Right cardiac atrium (tissue), 5 donors: Measurements from ENCODE around the gene UQCR10. TPM values are rescaled to one million over a fixed set of nuclear protein-coding genes. Genes with fewer than 3 reads are reported as not detected.
A peak's percentile ranks its signal among the peaks of the same experiment; 100 is the strongest.
"Not testable (repeated sequence)": the region's sequence is repeated elsewhere in the genome, so short reads cannot be mapped to it uniquely, and the experiment has no call there.

Experiments
- ATAC-seq, 2 donors: fragments of 200-7000 bp; cut with Tn5 transposase; one replicate each; pipeline versions ENCODE4 v1.8.0 to v1.9.1; 2020; ENCODE audit warnings: moderate library complexity in 2 of 2, mild to moderate bottlenecking in 1 of 2
- DNase-seq, 3 donors: peaks; one replicate each; pipeline ENCODE4 v3.0.0-alpha.2; 2020
- H3K27ac ChIP-seq: one replicate; pipeline ENCODE4 v1.5.1; 2013; ENCODE audit warnings: mild to moderate bottlenecking, low read length, control low read depth, moderate library complexity
- H3K27me3 ChIP-seq: one replicate; pipeline ENCODE4 v1.6.1; 2013; ENCODE audit not compliant: control insufficient read depth, insufficient read depth
- H3K4me1 ChIP-seq: one replicate; pipeline ENCODE4 v1.6.1; 2013; ENCODE audit warnings: low read length; ENCODE audit not compliant: control insufficient read depth, insufficient read depth
- H3K4me3 ChIP-seq: one replicate; pipeline ENCODE4 v1.5.1; 2013; ENCODE audit warnings: low read length, control low read depth
- H3K9me3 ChIP-seq: one replicate; pipeline ENCODE4 v1.6.1; 2013; ENCODE audit warnings: low read length; ENCODE audit not compliant: control insufficient read depth
- WGBS: extraction: QIAGEN DNeasy Blood & Tissue Kit; methylation state at CpG from one replicate; pipeline ENCODE4 v1.1.7; 2013; 5-methylcytosine and 5-hydroxymethylcytosine counted together
- intact Hi-C, 4 donors: fragments of 100-400 bp; cut with DNase I; formaldehyde crosslinking; loops; one replicate each; pipeline versions ENCODE4 v1.11.0 to v1.14.0; 2022 to 2023
- polyA plus RNA-seq: library from polyadenylated mRNA; stranded (reverse); fragments of 200-250 nt; gene quantifications from one replicate; pipeline ENCODE4 v1.2.3, GENCODE V29; 2013
- total RNA-seq, 4 donors: library from RNA; stranded (reverse); fragmentation: NEBNext Ultra II Directional; extraction: Animal tissue kit (Norgen Biotek cat#: 25700); gene quantifications; one replicate each; pipeline ENCODE4 v1.2.1, GENCODE V29; 2021
- donor health status: healthy with polysubstance abuse.
- donor health status: DM: no; HTN: yes; CAD: no.
- donor health status: DM: no; HTN: no; CAD: no.
- donor health status: DM: no; HTN: yes; CAD: no; lungs with severe emphysema.
- donor health status: DM: yes; HTN: yes; CAD: no.

The UQCR10 gene
- total and polyA plus RNA-seq, 5 donors, result 216 to 768 (median 281) TPM

DNA sequence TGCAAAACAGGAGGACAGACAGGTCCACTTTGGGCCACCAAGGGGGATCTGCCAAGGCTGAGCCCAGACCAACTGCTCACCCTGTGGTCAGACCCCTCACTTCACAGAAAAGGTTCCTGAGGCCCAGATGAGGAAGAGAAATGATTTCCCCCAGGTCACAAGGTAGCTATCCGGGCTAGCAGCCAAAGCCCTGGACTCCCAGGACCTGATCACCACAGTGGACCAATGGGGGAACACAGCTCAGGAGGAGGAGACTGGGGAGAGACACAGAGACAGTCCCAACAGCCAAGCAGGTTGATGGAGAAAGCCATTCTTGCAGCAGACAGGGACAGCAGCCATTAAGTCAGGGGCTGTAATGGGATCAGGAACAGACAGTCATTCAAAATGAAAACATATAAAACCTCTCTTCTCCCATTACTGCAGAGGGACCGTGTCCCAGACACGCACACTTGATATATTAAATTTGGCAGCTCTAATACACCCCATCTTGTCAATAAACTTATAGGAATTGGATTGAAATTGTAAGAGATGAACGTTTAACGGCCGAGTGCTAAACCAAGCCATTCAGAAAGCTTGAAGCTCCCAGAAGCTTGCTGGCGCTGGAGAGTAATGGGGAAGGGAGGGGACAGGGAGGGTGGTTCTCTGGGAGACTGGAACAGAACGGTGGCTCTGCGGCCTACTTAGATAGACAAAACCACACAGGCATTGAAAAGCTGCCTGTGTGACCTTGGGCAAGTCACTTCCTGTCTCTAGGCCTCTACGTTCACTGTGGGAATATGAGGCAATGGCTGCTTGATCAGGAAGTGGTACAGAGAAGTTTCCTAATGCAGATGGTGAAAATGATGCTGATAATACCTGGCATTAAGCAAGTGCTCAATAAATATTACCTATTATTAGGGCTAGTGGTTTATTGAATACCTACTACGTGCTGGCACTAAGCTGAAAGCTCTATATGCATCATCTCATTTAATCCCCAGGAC is 16.3 kb upstream of the UQCR10 start:
- DNase-seq, result peak in 1 of 3 donors; percentile 18
- ATAC-seq, result no peak
- 81% methylated on average over 11 of the region's 11 CpGs for whole genome bisulfite sequencing
- intact Hi-C loops, result no loop called here
- Histone ChIP-seq H3K4me3 (no peak overlapping the region), H3K4me1 (no peaks in the 10 kb centered on the region), H3K27ac (no peak overlapping the region), H3K27me3 (no peaks in the 10 kb centered on the region), H3K9me3 (no peaks in the 10 kb centered on the region)

DNA sequence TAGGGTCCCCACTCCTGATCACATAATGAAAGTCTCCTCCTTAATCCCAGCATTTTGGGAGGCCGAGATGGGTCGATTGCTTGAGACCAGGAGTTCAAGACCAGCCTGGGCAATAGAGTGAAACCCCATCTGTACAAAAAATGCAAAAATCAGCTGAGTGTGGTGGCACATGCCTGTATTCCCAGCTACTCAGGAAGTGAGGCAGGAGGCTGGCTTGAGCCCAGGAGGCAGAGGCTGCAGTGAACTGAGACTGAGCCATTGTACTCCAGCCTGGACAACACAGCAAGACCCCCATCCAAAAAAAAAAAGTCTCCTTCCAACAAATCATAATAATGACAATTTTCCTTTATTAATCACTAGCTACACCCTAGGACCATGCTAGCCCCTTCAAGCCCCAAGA is 15.5 kb upstream of the UQCR10 start:
- Histone ChIP-seq H3K4me1 (no peaks in the 10 kb centered on the region), H3K27me3 (no peaks in the 10 kb centered on the region), H3K27ac (no peak overlapping the region), H3K9me3 (no peaks in the 10 kb centered on the region), H3K4me3 (no peak overlapping the region)
- DNase-seq, result peak in 1 of 3 donors; percentile 3
- 93% methylated on average over 2 of the region's 2 CpGs for WGBS
- intact Hi-C loops, result no loop called here
- no peak for ATAC-seq

DNA sequence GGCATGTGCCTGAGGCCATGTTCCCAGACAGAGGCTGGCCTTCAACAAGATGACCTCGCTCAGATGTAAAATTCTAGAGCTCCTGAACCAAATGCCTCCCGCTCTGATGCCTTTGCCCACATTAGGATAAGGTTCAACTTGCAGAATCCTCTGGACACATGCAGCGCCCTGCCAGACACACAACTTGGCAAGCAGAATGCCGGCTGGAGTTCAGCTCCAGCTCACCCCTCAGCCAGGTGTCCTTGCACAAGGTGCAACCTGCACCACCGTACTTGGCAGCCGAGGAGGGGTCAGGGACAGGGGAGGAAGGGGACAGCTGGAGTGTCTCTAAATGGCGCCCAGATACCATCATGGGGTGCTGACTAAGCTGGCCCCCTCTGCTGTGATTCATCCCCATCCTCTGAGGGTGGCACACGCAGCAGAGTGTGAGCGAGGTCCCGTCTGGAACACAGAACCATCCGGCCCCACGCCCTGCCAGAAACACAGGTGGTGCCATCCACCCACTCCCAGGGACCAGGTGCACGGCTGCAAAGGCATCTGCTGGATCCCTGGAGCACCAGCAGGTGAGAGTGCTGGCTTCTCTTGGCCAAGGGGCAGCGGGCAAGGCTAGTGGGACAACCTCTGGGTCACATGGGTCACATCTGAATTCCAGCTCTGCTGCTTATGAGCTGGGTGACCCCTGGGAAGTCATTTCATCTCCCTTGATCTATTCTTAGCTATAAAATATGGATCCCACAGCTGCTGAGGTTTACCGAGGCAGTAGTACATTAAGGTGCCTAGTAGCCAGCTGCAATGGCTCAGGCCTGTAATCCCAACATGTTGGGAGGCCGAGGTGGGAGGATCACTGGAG is 13.1 kb upstream of the UQCR10 start:
- intact Hi-C loops, result no loop called here
- H3K27ac ChIP-seq, result no peak overlapping the region
- no peaks in the 10 kb centered on the region for H3K27me3 ChIP-seq
- no peak overlapping the region for H3K4me3 ChIP-seq
- DNase-seq, result peak in 1 of 3 donors; percentile 42
- ATAC-seq, result peak in 1 of 2 donors; percentile 15
- H3K4me1 ChIP-seq, result no peaks in the 10 kb centered on the region
- H3K9me3 ChIP-seq, result no peaks in the 10 kb centered on the region
- 77% methylated on average over 16 of the region's 16 CpGs for WGBS

DNA sequence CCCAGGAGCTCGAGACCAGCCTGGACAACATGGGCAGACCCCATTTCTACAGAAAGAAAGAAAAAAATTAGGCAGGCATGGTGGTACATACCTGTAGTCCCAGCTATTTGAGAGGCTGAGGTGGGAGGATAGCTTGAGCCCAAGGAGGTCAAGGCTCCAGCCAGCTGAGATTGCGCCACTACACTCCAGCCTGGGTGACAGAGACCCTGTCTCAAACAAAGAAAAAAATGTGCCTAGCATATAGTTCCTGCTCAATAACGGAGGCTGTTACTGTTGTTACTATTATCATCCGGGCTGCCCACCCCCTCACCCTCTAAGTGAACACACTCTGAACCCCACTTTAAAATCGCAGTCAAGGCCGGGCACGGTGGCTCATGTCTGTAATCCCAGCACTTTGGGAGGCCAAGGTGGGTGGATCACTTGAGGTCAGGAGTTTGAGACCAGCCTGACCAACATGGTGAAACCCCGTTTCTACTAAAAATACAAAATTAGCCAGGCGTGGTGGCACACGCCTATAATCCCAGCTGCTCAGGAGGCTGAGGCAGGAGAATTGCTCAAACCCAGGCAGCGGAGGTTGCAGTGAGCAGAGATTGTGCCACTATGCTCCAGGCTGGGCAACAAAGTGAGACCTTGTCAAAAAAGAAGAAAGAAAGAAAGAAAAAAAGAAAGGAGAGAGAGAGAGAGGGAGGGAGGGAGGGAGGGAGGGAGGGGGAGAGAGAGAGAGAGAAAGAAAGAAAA is 12.3 kb upstream of the UQCR10 start:
- H3K4me1 ChIP-seq, ATAC-seq, H3K4me3 ChIP-seq, H3K27ac ChIP-seq, H3K27me3 ChIP-seq, intact Hi-C loops, H3K9me3 ChIP-seq: not testable (repeated sequence)
- DNase-seq, result peak in 1 of 3 donors; percentile 9
- 91% methylated on average over 11 of the region's 11 CpGs for WGBS

DNA sequence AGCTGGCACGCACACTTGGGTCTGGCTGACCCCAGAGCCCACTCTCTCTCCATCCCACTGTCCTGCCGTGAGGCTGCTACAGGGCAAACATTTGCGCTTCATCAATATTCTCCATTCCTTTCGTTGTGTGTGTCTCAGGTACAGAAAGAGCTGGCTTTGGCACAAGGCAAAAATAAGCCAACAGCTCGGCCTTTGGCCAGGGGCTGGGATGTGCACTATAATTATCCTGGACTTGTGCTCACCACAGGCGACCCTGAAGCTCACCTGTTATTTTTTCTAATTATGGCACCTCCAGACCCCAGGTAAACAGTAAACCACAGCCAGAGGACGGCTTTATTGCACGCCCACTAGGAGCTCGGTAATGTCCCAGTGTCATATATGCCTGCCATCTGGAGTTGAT is 11.3 kb upstream of the UQCR10 start:
- 88% methylated on average over 9 of the region's 9 CpGs for WGBS
- Histone ChIP-seq H3K27me3 (no peaks in the 10 kb centered on the region), H3K4me3 (no peak overlapping the region), H3K27ac (no peak overlapping the region), H3K9me3 (no peaks in the 10 kb centered on the region), H3K4me1 (no peaks in the 10 kb centered on the region)
- ATAC-seq (no peak), DNase-seq (peak in 1 of 3 donors; percentile 46)
- intact Hi-C loops, result no loop called here

DNA sequence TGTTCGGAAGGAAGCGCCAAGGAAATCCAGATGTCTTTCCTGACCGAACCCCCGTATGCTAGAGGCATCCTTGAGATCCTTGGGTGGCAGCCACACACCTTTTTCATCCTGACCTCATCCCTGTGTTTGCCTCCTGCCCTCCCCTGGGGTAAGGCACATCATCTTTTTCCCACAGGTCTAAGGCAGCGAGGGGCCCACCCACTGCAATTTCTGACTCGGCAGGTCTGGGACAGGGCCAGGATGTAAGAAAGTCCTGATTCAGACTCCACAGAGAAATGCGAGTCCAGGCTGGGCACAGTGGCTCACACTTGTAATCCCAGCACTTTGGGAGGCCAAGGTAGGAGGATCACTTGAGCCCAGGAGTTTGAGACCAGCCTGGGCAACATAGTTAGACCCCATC is 10.8 kb upstream of the UQCR10 start:
- Histone ChIP-seq H3K9me3 (no peaks in the 10 kb centered on the region), H3K27ac (no peak overlapping the region), H3K27me3 (no peaks in the 10 kb centered on the region), H3K4me3 (no peak overlapping the region), H3K4me1 (no peaks in the 10 kb centered on the region)
- intact Hi-C loops, result no loop called here
- no peak for ATAC-seq
- DNase-seq, result no peak
- 84% methylated on average over 7 of the region's 7 CpGs for WGBS

DNA sequence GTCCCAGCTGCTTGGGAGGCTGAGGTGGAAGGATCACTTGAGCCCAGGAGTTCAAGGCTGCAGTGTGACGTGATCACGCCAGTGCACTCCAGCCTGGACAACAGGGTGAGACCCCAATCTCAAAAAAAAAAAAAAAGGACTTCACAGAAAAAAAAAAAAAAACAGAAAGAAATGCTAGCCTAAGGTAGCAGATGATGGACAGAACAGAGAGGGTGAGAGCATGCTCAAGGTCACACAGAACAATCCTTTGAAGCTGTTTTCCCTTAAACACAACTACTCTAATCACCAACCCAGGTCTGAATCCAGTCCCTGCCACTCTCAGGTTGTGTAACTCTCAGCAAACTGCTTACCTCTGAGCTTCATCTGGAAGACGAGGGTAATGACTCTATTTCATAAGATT is 10.1 kb upstream of the UQCR10 start:
- WGBS, result 93% methylated on average over 3 of the region's 3 CpGs
- no peak for DNase-seq
- no peaks in the 10 kb centered on the region for H3K4me1 ChIP-seq

DNA sequence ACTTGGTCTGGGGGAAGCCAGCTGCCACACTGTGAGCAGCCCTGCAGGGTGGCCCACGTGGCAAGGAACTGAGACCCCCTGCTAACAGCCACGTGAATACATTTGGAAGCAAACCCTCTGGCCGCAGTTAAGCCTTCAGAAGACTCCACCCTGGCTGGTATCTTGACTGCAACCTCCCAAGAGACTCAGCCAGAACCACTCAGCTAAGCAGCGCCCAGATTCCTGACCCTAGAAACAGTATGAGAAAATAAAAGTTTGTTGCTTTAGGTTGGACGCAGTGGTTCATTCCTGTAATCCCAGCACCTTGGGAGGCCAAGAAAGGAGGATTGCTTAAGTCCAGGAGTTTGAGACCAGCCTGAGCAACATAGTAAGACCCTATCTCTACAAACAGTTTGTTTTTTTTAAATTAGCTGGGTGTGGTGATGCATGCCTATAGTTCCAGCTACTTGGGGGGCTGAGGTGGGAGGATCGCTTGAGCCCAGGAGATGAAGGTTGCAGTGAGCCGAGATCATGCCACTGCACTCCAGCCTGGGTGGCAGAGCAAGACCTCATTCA is 9.0 kb upstream of the UQCR10 start:
- Histone ChIP-seq H3K9me3 (no peaks in the 10 kb centered on the region), H3K4me3 (no peak overlapping the region), H3K27me3 (no peaks in the 10 kb centered on the region), H3K4me1 (no peaks in the 10 kb centered on the region), H3K27ac (no peak overlapping the region)
- DNase-seq (peak in 1 of 3 donors; percentile 36), ATAC-seq (peak in 1 of 2 donors; percentile 32)
- intact Hi-C loops, result no loop called here
- WGBS, result 64% methylated on average over 7 of the region's 7 CpGs

More for the DNA sequence above, 10.1 kb upstream of the UQCR10 start:
- Histone ChIP-seq H3K27me3 (no peaks in the 10 kb centered on the region), H3K9me3 (no peaks in the 10 kb centered on the region), H3K4me3 (no peak overlapping the region), H3K27ac (no peak overlapping the region)
- no peak for ATAC-seq
- intact Hi-C loops, result no loop called here

DNA sequence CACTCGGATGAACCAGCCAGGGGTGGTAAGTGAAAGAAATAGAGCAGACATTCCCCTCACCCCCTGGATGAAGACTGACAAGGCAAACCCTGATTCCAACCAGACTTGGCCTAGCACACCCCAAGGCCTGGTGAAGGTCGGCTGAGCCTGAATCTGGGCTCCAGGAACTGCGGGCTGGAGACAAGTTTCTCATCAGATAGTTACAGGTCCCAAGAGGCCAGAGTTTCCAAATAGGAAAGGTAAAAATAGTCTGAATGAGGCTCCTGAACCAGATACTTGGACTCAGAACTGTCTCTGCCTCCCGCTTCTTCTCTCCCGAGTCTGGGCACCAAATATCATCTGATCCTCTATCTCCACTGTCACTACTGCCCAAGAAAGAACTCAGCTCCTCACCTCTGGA is 8.2 kb upstream of the UQCR10 start:
- WGBS, result 43% methylated on average over 5 of the region's 5 CpGs
- intact Hi-C loops, result no loop called here
- Histone ChIP-seq H3K27me3 (no peaks in the 10 kb centered on the region), H3K9me3 (no peaks in the 10 kb centered on the region), H3K27ac (no peak overlapping the region), H3K4me3 (no peak overlapping the region), H3K4me1 (no peaks in the 10 kb centered on the region)
- peak in 1 of 3 donors; percentile 3 for DNase-seq
- no peak for ATAC-seq

DNA sequence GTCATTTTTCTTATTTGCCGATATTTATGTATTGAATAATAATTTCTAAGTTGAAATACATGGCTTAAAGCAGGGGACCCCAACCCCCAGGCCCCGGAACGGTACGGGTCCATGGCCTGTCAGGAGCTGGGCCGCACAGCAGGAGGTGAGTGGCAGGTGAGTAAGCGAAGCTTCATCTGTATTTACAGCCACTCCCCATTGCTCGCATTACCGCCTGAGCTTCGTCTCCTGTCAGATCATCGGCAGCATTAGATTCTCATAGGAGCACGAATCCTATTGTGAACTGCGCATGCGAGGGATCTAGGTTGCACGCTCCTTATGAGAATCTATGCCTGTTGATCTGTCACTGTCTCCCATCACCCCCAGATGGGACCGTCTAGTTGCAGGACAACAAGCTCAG is 4.9 kb upstream of the UQCR10 start:
- intact Hi-C loops, result loop anchor here in 1 of 4 donors (10.0 kb wide), 1 partner anchor 243 kb away; no protein-coding TSS in a partner anchor
- ATAC-seq (no peak), DNase-seq (peak in 1 of 3 donors; percentile 11)
- H3K4me1 ChIP-seq, result peaks cover 7% of the 10 kb centered on the region
- no peaks in the 10 kb centered on the region for H3K27me3 ChIP-seq
- no peaks in the 10 kb centered on the region for H3K9me3 ChIP-seq
- 78% methylated on average over 15 of the region's 15 CpGs for WGBS
- no peak overlapping the region for H3K4me3 ChIP-seq
- H3K27ac ChIP-seq, result no peak overlapping the region
